Transverse colon (tissue), 4 donors: ENCODE results near the gene TEX50.

ENCODE experiments used
- CTCF ChIP-seq, 5 experiments: fragments of 200-600 bp in 3 of 5; fragments of 450-650 bp in 2 of 5; sonication (generic) in 3 of 5; IDR thresholded peaks; 1 replicate in 2 of 5; 2 replicates in 3 of 5; pipeline ENCODE4 v1.5.1; 2016 to 2017; ENCODE audit warnings: antibody characterized with exemption in 5 of 5, inconsistent platforms in 3 of 5, mild to moderate bottlenecking in 2 of 5, moderate library complexity in 1 of 5
- EP300 ChIP-seq: sonication (generic); formaldehyde crosslinking; IDR thresholded peaks from one replicate; pipeline ENCODE4 v1.6.1; 2017; ENCODE audit warnings: antibody characterized with exemption, low read depth
- POLR2A ChIP-seq: fragments of 450-650 bp; IDR thresholded peaks from one replicate; pipeline ENCODE4 v1.6.1; 2016; ENCODE audit warnings: antibody characterized with exemption, mild to moderate bottlenecking, moderate library complexity
- POLR2AphosphoS5 ChIP-seq, 3 donors: sonication (generic); formaldehyde crosslinking; IDR thresholded peaks; one replicate each; pipeline ENCODE4 v1.6.1; 2016; ENCODE audit warnings: antibody characterized with exemption in 3 of 3

- TF ChIP-seq EP300 = no peak
- TF ChIP-seq CTCF (IDR thresholded peaks at IDR 0.05) = no peak
- TF ChIP-seq POLR2AphosphoS5 (IDR thresholded peaks at IDR 0.05) = no peak
- TF ChIP-seq POLR2A = no peak
These were observed 18.3 kb upstream of the TEX50 start for GRCh38 chr1:173616859-173617258.
